ENCODE measurements around the gene LPCAT4. TPM values are rescaled to one million over a fixed set of nuclear protein-coding genes. Genes with fewer than 3 reads are reported as not detected.

LPCAT4 gene
- total and polyA plus RNA-seq, 2 donors (not counting 3 experiments of a cell fraction or from before 2014, with no cell fraction given) = 49.3 to 51.3 TPM

DNA sequence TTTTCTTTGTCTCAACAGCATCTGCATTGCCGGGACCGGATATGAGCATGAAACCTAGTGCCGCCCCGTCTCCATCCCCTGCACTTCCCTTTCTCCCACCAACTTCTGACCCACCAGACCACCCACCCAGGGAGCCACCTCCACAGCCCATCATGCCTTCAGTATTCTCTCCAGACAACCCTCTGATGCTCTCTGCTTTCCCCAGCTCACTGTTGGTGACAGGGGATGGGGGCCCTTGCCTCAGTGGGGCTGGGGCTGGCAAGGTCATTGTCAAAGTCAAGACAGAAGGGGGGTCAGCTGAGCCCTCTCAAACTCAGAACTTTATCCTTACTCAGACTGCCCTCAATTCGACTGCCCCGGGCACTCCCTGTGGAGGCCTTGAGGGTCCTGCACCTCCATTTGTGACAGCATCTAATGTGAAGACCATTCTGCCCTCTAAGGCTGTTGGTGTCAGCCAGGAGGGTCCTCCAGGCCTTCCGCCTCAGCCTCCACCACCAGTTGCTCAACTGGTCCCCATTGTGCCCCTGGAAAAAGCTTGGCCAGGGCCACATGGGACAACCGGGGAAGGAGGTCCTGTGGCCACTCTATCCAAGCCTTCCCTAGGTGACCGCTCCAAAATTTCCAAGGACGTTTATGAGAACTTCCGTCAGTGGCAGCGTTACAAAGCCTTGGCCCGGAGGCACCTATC lies 18.9 kb downstream of the LPCAT4 start:
- Histone ChIP-seq H2AFZ (ENCODE audit: low read depth, low read length) (no peak overlapping the region), H3K27me3 (ENCODE audit: control insufficient read depth in 2 of 2, insufficient read depth in 2 of 2, low read length in 2 of 2) (no peaks in the 10 kb centered on the region), H3K79me2 (ENCODE audit: control insufficient read depth, insufficient read depth, low read length) (no peaks in the 10 kb centered on the region), H3K9me3 (replicated peaks; ENCODE audit: control insufficient read depth, insufficient read depth, low read length) (no peaks in the 10 kb centered on the region), H3K4me2 (ENCODE audit: insufficient read depth, low read length) (no peak overlapping the region), H3K4me1 (ENCODE audit: control insufficient read depth, extremely low read depth, insufficient read depth, low read length) (no peaks in the 10 kb centered on the region), H3K27ac (ENCODE audit: insufficient read depth, low read depth, low read length) (no peak overlapping the region), H3K4me3 (replicated peaks in 1 of 3; ENCODE audit: insufficient read depth in 1 of 3, low read depth in 1 of 3, low read length in 3 of 3) (no peak overlapping the region), H4K20me1 (replicated peaks; ENCODE audit: control insufficient read depth, extremely low read depth, insufficient read depth, low read length) (no peaks in the 10 kb centered on the region), H3K36me3 (ENCODE audit: control insufficient read depth in 2 of 2, extremely low read depth in 1 of 2, insufficient read depth in 2 of 2, low read length in 2 of 2) (no peaks in the 10 kb centered on the region), H3K9me1 (replicated peaks; ENCODE audit: control insufficient read depth, extremely low read depth, insufficient read depth, low read length) (no peaks in the 10 kb centered on the region), H3K9ac (replicated peaks; ENCODE audit: extremely low read depth, insufficient read depth, low read length) (no peak overlapping the region)
- DNase-seq (ENCODE audit: low read depth, low spot score) (no peak), FAIRE-seq (no peak)
- BruUV-seq (replicated peaks) = no TSS peak
- POLR2A ChIA-PET = no interaction called here
- TF ChIP-seq POLR2A (IDR thresholded peaks at IDR 0.05; ENCODE audit: low read depth, low read length) (no peak), CTCF (IDR thresholded peaks at IDR 0.05; ENCODE audit: extremely low read depth in 1 of 2, insufficient read depth in 1 of 2, low read depth in 1 of 2, low read length in 2 of 2) (no peak), EZH2 (IDR thresholded peaks at IDR 0.05; ENCODE audit: borderline replicate concordance, low read depth, low read length, severe bottlenecking) (no peak), MAX (IDR thresholded peaks at IDR 0.05; ENCODE audit: insufficient read depth, insufficient read length) (no peak), MYC (IDR thresholded peaks at IDR 0.05; ENCODE audit: low read depth, low read length) (no peak), JUN (IDR thresholded peaks at IDR 0.05; ENCODE audit: borderline replicate concordance, insufficient read depth, insufficient read length, low read depth) (no peak), GATA2 (IDR thresholded peaks at IDR 0.05; ENCODE audit: insufficient read depth, insufficient read length, low read depth, low read length) (no peak), FOS (IDR thresholded peaks at IDR 0.05; ENCODE audit: borderline replicate concordance, insufficient read depth, low read length) (no peak), POLR2AphosphoS5 (IDR thresholded peaks at IDR 0.05; ENCODE audit: insufficient read depth, low read depth, low read length) (no peak)
- dilution Hi-C loops (cut with MboI; ENCODE audit: extremely low pct_ligation_motif_present, low sequenced_read_pairs) (no loop called here), intact Hi-C loops (cut with micrococcal nuclease) (loop anchor here (2.0 to 10.0 kb wide), 2 partner anchors 87 to 573 kb away; partner anchors contain the start of gene GOLGA8A)
- CTCF ChIA-PET = no interaction called here

All from endothelial cell of umbilical vein (primary cell).